Peyer's patch (tissue), 4 donors: Measurements from ENCODE around the gene ZBTB20. TPM values are rescaled to one million over a fixed set of nuclear protein-coding genes. Genes with fewer than 3 reads are reported as not detected.

Source experiments
- DNase-seq, 3 donors: peaks; one replicate each; pipeline ENCODE4 v3.0.0-alpha.2; 2017 to 2019
- H3K27ac ChIP-seq, 4 donors: fragments of 200-600 bp; sonication (generic); one replicate each; pipeline ENCODE4 v1.5.1; 2016 to 2019
- H3K27me3 ChIP-seq, 2 donors: fragments of 200-600 bp; sonication (generic); one replicate each; pipeline ENCODE4 v1.5.1; 2019
- H3K36me3 ChIP-seq, 3 donors: fragments of 200-600 bp; sonication (generic); one replicate each; pipeline ENCODE4 v1.5.1; 2016 to 2019
- H3K4me1 ChIP-seq, 4 donors: fragments of 200-600 bp; sonication (generic); one replicate each; pipeline ENCODE4 v1.5.1; 2016 to 2019
- H3K4me3 ChIP-seq, 4 donors: fragments of 200-600 bp; sonication (generic); 1 replicate in 3 of 4; 2 replicates in 1 of 4; pipeline ENCODE4 v1.5.1; 2016 to 2019; ENCODE audit warnings: mild to moderate bottlenecking in 1 of 4
- H3K9me3 ChIP-seq, 4 donors: fragments of 200-600 bp; sonication (generic); one replicate each; pipeline ENCODE4 v1.5.1; 2016 to 2019; ENCODE audit warnings: mild to moderate bottlenecking in 1 of 4
- CTCF ChIP-seq, 6 experiments: fragments of 450-650 bp in 4 of 6; fragments of 200-600 bp in 2 of 6; sonication (generic) in 1 of 6; IDR thresholded peaks; one replicate each; pipeline ENCODE4 v1.5.1; 2017 to 2019; ENCODE audit warnings: antibody characterized with exemption in 6 of 6, mild to moderate bottlenecking in 3 of 6, moderate library complexity in 1 of 6
- POLR2A ChIP-seq, 2 donors: fragments of 450-650 bp; IDR thresholded peaks; one replicate each; pipeline ENCODE4 v1.5.1; 2017; ENCODE audit warnings: antibody characterized with exemption in 2 of 2, mild to moderate bottlenecking in 2 of 2, moderate library complexity in 2 of 2
- total RNA-seq, 4 donors: library from RNA; depleted of rRNA; stranded (reverse); fragments of >200 nt; gene quantifications; one replicate each; pipeline ENCODE4 v1.1.0, GENCODE V29; 2016

Gene ZBTB20
- total RNA-seq, 4 donors from 2014 or later, result 19.6 to 135 (median 57.2) TPM

DNA sequence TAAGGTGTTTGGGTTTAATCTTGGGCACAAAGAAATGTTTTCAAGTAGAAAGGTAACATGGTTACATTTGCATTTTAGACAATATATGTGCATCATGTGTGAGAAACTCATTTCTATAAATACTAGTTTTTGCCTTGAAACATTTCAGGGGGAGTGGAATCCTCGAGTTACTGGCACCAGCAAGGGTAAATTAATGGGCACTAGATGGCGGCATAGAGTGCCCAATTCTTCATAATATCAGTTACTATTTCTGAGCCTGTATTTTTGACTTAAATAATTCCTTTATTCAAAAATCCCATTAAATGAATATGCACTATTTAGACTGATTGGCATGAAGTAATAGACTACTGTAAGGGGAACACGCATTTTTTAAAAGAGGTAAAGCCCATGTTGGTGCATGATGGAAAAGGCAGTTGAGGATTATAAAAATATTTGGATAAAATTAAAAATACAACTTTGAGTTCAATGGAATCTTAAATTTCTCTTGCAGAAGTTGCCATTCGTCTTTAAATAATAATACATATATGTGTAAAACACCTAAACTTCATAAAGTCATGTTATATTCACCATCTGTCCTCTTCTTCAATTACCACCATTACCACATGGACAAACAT lies 106.3 kb downstream of the ZBTB20 start:
- Histone ChIP-seq H3K4me1 (no peaks in the 10 kb centered on the region), H3K27me3 (no peaks in the 10 kb centered on the region), H3K9me3 (no peaks in the 10 kb centered on the region), H3K4me3 (no peak overlapping the region), H3K27ac (no peak overlapping the region), H3K36me3 (no peaks in the 10 kb centered on the region)
- no peak for TF ChIP-seq POLR2A (IDR thresholded peaks at IDR 0.05)
- TF ChIP-seq CTCF (IDR thresholded peaks at IDR 0.05), result peak in 5 of 6 experiments; percentile 40 to 71 (median 67)
- peak in 2 of 3 donors; percentile 32 to 70 for DNase-seq

DNA sequence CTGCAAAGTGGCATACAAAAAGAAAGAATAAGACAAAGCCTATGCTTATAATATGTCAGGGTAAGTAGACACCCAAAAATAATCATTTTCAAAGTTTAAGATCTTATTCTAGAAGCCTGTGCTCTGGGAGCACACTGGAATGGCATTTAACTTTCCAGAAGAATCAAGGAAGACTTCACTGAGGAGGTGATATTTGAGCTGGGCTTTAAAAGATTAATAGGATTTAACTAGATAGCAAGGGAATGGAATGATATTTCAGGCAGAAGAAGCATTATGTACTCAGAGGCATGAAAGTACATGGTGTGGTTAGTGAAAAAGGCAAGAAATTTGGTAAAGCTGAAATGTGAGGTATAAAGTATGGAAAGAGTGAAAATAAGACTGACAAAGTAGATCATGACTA lies 106.8 kb downstream of the ZBTB20 start:
- Histone ChIP-seq H3K4me3 (no peak overlapping the region), H3K4me1 (no peaks in the 10 kb centered on the region), H3K36me3 (no peaks in the 10 kb centered on the region), H3K9me3 (no peaks in the 10 kb centered on the region), H3K27ac (no peak overlapping the region), H3K27me3 (no peaks in the 10 kb centered on the region)
- no peak for DNase-seq
- TF ChIP-seq CTCF (IDR thresholded peaks at IDR 0.05) (no peak), POLR2A (IDR thresholded peaks at IDR 0.05) (no peak)

GRCh38 chr3:115038817-115039216 lies 108.3 kb downstream of the ZBTB20 start:
- Histone ChIP-seq H3K4me3 (no peak overlapping the region), H3K36me3 (no peaks in the 10 kb centered on the region), H3K27me3 (no peaks in the 10 kb centered on the region), H3K27ac (no peak overlapping the region), H3K4me1 (no peaks in the 10 kb centered on the region), H3K9me3 (no peaks in the 10 kb centered on the region)
- DNase-seq, result no peak
- no peak for TF ChIP-seq POLR2A (IDR thresholded peaks at IDR 0.05)
- no peak for TF ChIP-seq CTCF (IDR thresholded peaks at IDR 0.05)

- Histone ChIP-seq H3K36me3 (no peaks in the 10 kb centered on the region), H3K4me3 (no peak overlapping the region), H3K27me3 (no peaks in the 10 kb centered on the region), H3K27ac (no peak overlapping the region), H3K4me1 (no peaks in the 10 kb centered on the region), H3K9me3 (no peaks in the 10 kb centered on the region)
- TF ChIP-seq CTCF (IDR thresholded peaks at IDR 0.05) (no peak), POLR2A (IDR thresholded peaks at IDR 0.05) (no peak)
- DNase-seq, result no peak
These were observed 124.2 kb downstream of the ZBTB20 start for GRCh38 chr3:115022835-115023398.

DNA sequence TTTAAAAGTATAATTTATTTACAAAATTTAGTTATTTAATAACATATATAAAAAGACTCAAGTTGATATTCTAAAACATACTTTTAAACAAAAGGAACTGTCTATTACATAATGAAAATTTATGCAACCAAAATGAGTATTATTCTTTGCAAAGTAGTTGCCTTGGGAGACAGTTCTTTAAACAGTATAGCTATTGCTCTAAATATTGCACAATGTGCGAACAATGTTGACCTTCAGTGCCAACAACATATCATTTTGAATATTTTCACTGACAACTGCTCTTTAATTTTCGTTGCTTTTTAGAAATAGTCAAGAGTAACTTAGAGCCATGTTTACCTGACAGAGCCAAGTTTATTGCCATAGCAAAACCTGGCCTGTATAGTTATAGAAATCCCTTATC lies 124.9 kb downstream of the ZBTB20 start:
- no peak for DNase-seq
- Histone ChIP-seq H3K27ac (no peak overlapping the region), H3K4me3 (no peak overlapping the region), H3K36me3 (no peaks in the 10 kb centered on the region), H3K27me3 (no peaks in the 10 kb centered on the region), H3K9me3 (no peaks in the 10 kb centered on the region), H3K4me1 (no peaks in the 10 kb centered on the region)
- no peak for TF ChIP-seq POLR2A (IDR thresholded peaks at IDR 0.05)
- TF ChIP-seq CTCF (IDR thresholded peaks at IDR 0.05), result no peak
